Endothelial cell of umbilical vein (primary cell): ENCODE measurements around the gene HENMT1.
"Not testable (repeated sequence)": the region's sequence is repeated elsewhere in the genome, so short reads cannot be mapped to it uniquely, and the experiment has no call there.

Source experiments
- POLR2A ChIP-seq: IDR thresholded peaks from 2 replicates; pipeline ENCODE4 v1.6.1; 2012; ENCODE audit warnings: low read depth, mild to moderate bottlenecking, control low read depth, low read length
- TF ChIP-seq, protein P1 (sequence below): IDR thresholded peaks from 2 replicates; pipeline ENCODE4 v1.6.1; 2011; ENCODE audit not compliant: insufficient read depth, insufficient read length

- TF ChIP-seq, protein P1, sequence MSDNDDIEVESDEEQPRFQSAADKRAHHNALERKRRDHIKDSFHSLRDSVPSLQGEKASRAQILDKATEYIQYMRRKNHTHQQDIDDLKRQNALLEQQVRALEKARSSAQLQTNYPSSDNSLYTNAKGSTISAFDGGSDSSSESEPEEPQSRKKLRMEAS: not testable (repeated sequence)
- not testable (repeated sequence) for TF ChIP-seq POLR2A
These were observed 41.2 kb upstream of the HENMT1 start for GRCh38 chr1:108702109-108702508.
